Measurements from ENCODE around the gene CSPG5.

Gene CSPG5

GRCh38 chr3:47612879-47613278, 34.2 kb upstream of the CSPG5 start:
- H3K4me3 ChIP-seq (ENCODE audit: low read length), result no peak overlapping the region
- TF ChIP-seq CTCF (IDR thresholded peaks at IDR 0.05; ENCODE audit: insufficient read depth, low read depth, low read length, missing control alignments), result no peak
- no peak for DNase-seq (ENCODE audit: low read depth)

- DNase-seq (ENCODE audit: low read depth), result peak; percentile 30
- TF ChIP-seq CTCF (IDR thresholded peaks at IDR 0.05; ENCODE audit: insufficient read depth, low read depth, low read length, missing control alignments), result no peak
- H3K4me3 ChIP-seq (ENCODE audit: low read length), result no peak overlapping the region
These were observed 33.5 kb upstream of the CSPG5 start for GRCh38 chr3:47612178-47612577.

- no peak overlapping the region for H3K4me3 ChIP-seq (ENCODE audit: low read length)
- no peak for DNase-seq (ENCODE audit: low read depth)
- no peak for TF ChIP-seq CTCF (IDR thresholded peaks at IDR 0.05; ENCODE audit: insufficient read depth, low read depth, low read length, missing control alignments)
These were observed 32.9 kb upstream of the CSPG5 start for GRCh38 chr3:47611576-47611975.

GRCh38 chr3:47610583-47610982, 31.9 kb upstream of the CSPG5 start:
- DNase-seq (ENCODE audit: low read depth), result no peak
- H3K4me3 ChIP-seq (ENCODE audit: low read length), result no peak overlapping the region
- TF ChIP-seq CTCF (IDR thresholded peaks at IDR 0.05; ENCODE audit: insufficient read depth, low read depth, low read length, missing control alignments), result no peak

- no peak overlapping the region for H3K4me3 ChIP-seq (ENCODE audit: low read length)
- DNase-seq (ENCODE audit: low read depth), result no peak
- TF ChIP-seq CTCF (IDR thresholded peaks at IDR 0.05; ENCODE audit: insufficient read depth, low read depth, low read length, missing control alignments), result no peak
These were observed 28.7 kb upstream of the CSPG5 start for GRCh38 chr3:47607335-47607734.

GRCh38 chr3:47606165-47606564, 27.5 kb upstream of the CSPG5 start:
- H3K4me3 ChIP-seq (ENCODE audit: low read length), result no peak overlapping the region
- no peak for DNase-seq (ENCODE audit: low read depth)
- no peak for TF ChIP-seq CTCF (IDR thresholded peaks at IDR 0.05; ENCODE audit: insufficient read depth, low read depth, low read length, missing control alignments)

GRCh38 chr3:47605652-47606051, 27.0 kb upstream of the CSPG5 start:
- peak; percentile 31 for DNase-seq (ENCODE audit: low read depth)
- H3K4me3 ChIP-seq (ENCODE audit: low read length), result no peak overlapping the region
- no peak for TF ChIP-seq CTCF (IDR thresholded peaks at IDR 0.05; ENCODE audit: insufficient read depth, low read depth, low read length, missing control alignments)
